Natural killer cell (primary cell): ENCODE data around the gene MMP3. TPM values are rescaled to one million over a fixed set of nuclear protein-coding genes. Genes with fewer than 3 reads are reported as not detected.

Experiments
- ATAC-seq, 3 donors: fragments of 150-1000 bp in 2 of 3; fragments of 200-7000 bp in 1 of 3; cut with Tn5 transposase; 1 replicate in 1 of 3; 2 replicates in 2 of 3; pipeline ENCODE4 v1.10.0; 2021; ENCODE audit warnings: mild to moderate bottlenecking in 2 of 3, moderate library complexity in 2 of 3
- DNase-seq, 2 donors: peaks; one replicate each; pipeline versions ENCODE4 v3.0.0 to v3.0.0-alpha.2; 2013 to 2021; ENCODE audit warnings: mixed read lengths in 1 of 2
- H3K27ac ChIP-seq: one replicate; pipeline ENCODE4 v1.5.1; 2013; ENCODE audit warnings: mild to moderate bottlenecking, low read length
- H3K27me3 ChIP-seq: one replicate; pipeline ENCODE4 v1.6.1; 2013; ENCODE audit warnings: low read length; ENCODE audit not compliant: control insufficient read depth, insufficient read depth
- H3K36me3 ChIP-seq: one replicate; pipeline ENCODE4 v1.6.1; 2013; ENCODE audit warnings: low read length; ENCODE audit not compliant: control insufficient read depth, insufficient read depth
- H3K4me1 ChIP-seq: one replicate; pipeline ENCODE4 v1.6.1; 2013; ENCODE audit warnings: low read length; ENCODE audit not compliant: control insufficient read depth, insufficient read depth
- H3K4me3 ChIP-seq: one replicate; pipeline ENCODE4 v1.5.1; 2013; ENCODE audit warnings: low read length
- H3K9me3 ChIP-seq: one replicate; pipeline ENCODE4 v1.6.1; 2013; ENCODE audit warnings: low read length; ENCODE audit not compliant: control insufficient read depth, insufficient read depth
- H3K27ac Mint-ChIP-seq, 2 donors: one replicate each; pipeline ENCODE4 v1.8.0; 2022; ENCODE audit warnings: mild to moderate bottlenecking in 2 of 2, mixed read lengths in 2 of 2, moderate library complexity in 1 of 2
- H3K27me3 Mint-ChIP-seq, 2 donors: one replicate each; pipeline ENCODE4 v1.8.0; 2022; ENCODE audit warnings: low read depth in 2 of 2, mixed read lengths in 2 of 2
- H3K36me3 Mint-ChIP-seq: one replicate; pipeline ENCODE4 v1.8.0; 2022; ENCODE audit warnings: mixed read lengths
- H3K4me1 Mint-ChIP-seq, 2 donors: one replicate each; pipeline ENCODE4 v1.8.0; 2022; ENCODE audit warnings: mixed read lengths in 2 of 2
- H3K4me3 Mint-ChIP-seq: one replicate; pipeline ENCODE4 v1.8.0; 2022; ENCODE audit warnings: mild to moderate bottlenecking, moderate library complexity, mixed read lengths
- H3K9me3 Mint-ChIP-seq, 2 donors: one replicate each; pipeline ENCODE4 v1.8.0; 2022; ENCODE audit warnings: mixed read lengths in 2 of 2
- WGBS: methylation state at CpG from one replicate; pipeline ENCODE4 v1.1.7; 2013; ENCODE audit warnings: missing lambda C conversion rate; ENCODE audit not compliant: insufficient coverage; 5-methylcytosine and 5-hydroxymethylcytosine counted together
- intact Hi-C: fragments of 100-400 bp; cut with micrococcal nuclease; formaldehyde crosslinking; loops from one replicate; pipeline ENCODE4 v1.14.2; 2022
- total RNA-seq, 4 donors: library from RNA; stranded (reverse); fragments of 120-200 nt in 1 of 4; gene quantifications; one replicate each; pipeline versions ENCODE4 v1.2.3 to v1.2.4, GENCODE V29; 2013 to 2022
- TF ChIP-seq, protein P1 (sequence below): fragments of 200-600 bp; IDR thresholded peaks from one replicate; pipeline ENCODE4 v1.8.0; 2022; ENCODE audit warnings: antibody characterized with exemption

The MMP3 gene
- total RNA-seq, 3 donors from 2014 or later (not counting 1 experiment from before 2014, with no cell fraction given): not detected

DNA sequence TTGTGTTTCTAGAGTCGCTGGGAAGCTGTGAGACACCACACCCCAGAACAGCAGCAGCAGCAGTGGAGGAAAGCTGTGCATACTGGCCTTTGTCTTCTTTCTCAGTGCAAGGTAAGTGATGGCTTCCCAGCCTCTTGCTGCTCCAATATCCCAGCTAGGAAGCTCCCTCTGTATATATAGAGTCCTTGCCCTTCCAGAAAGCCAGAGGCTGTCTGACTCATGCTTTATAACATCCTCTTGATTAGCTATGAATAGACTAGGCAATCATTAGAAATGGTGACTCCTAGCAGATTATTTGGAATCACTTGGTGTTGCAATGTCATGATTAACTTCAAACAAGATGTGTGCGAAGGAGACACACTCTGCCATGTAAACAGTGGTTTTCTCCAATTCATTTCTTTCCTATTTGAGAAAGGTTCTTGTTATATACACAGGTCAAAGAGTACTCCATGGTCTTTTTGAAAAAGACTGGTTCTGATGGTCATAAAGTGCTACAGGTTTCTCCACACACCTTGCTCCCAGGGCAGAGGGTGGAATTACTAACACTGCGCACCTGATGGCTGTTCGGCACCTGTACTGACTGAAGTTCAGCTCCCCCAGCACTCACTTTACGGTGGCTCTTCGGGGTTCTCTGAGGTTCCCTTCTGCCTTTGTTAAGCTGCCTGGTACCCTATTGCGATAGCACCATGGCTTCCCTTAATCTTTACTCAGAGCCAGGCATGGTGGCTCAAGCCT, 45.2 kb downstream of the MMP3 start, which contains the start of gene MMP1:
MMP1 (minus strand) TSS at position 149 of the 735 bp plus-strand sequence; CDS start at position 81, 68 bp downstream.
- no peaks in the 10 kb centered on the region for H3K9me3 ChIP-seq
- TF ChIP-seq, protein P1, sequence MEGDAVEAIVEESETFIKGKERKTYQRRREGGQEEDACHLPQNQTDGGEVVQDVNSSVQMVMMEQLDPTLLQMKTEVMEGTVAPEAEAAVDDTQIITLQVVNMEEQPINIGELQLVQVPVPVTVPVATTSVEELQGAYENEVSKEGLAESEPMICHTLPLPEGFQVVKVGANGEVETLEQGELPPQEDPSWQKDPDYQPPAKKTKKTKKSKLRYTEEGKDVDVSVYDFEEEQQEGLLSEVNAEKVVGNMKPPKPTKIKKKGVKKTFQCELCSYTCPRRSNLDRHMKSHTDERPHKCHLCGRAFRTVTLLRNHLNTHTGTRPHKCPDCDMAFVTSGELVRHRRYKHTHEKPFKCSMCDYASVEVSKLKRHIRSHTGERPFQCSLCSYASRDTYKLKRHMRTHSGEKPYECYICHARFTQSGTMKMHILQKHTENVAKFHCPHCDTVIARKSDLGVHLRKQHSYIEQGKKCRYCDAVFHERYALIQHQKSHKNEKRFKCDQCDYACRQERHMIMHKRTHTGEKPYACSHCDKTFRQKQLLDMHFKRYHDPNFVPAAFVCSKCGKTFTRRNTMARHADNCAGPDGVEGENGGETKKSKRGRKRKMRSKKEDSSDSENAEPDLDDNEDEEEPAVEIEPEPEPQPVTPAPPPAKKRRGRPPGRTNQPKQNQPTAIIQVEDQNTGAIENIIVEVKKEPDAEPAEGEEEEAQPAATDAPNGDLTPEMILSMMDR: no peak
- Mint-ChIP-seq H3K9me3 (no peaks in the 10 kb centered on the region), H3K36me3 (no peaks in the 10 kb centered on the region), H3K4me3 (no peak within 1 kb of the TSS), H3K4me1 (no peaks in the 10 kb centered on the region), H3K27ac (no peak within 1 kb of the TSS), H3K27me3 (no peaks in the 10 kb centered on the region)
- no peak for ATAC-seq
- intact Hi-C loops: no loop called here
- H3K4me3 ChIP-seq: no peak within 1 kb of the TSS
- no peak for DNase-seq
- no peaks in the 10 kb centered on the region for H3K27me3 ChIP-seq
- no peaks in the 10 kb centered on the region for H3K4me1 ChIP-seq
- WGBS: 92% methylated on average over 6 of the region's 7 CpGs
- no peaks in the 10 kb centered on the region for H3K36me3 ChIP-seq
- no peak within 1 kb of the TSS for H3K27ac ChIP-seq

DNA sequence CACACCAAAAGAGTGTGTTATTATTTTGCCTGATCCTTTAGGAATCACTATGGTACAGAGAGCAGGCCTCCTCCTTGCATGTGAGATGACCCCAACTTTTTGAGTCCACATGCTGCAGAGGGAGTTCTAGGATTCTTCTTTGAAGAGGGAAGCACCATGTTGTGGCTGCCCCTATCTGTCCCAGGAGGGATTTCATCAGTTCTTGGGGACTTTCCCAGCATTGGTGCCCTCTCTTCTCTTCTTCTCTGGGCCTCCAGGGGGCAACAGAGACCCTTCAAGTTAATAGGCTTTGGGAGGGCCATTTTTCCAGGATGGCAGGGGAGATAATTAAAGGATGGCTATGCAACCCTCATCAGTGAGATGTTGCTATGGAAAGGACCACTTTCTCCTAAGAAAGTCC, 49.0 kb downstream of the MMP3 start:
- Mint-ChIP-seq H3K4me1 (no peaks in the 10 kb centered on the region), H3K27me3 (no peaks in the 10 kb centered on the region), H3K27ac (no peak overlapping the region), H3K4me3 (no peak overlapping the region), H3K36me3 (no peaks in the 10 kb centered on the region), H3K9me3 (no peaks in the 10 kb centered on the region)
- Histone ChIP-seq H3K27me3 (no peaks in the 10 kb centered on the region), H3K36me3 (no peaks in the 10 kb centered on the region), H3K4me1 (no peaks in the 10 kb centered on the region), H3K9me3 (no peaks in the 10 kb centered on the region), H3K4me3 (no peak overlapping the region), H3K27ac (no peak overlapping the region)
- DNase-seq (no peak), ATAC-seq (no peak)
- intact Hi-C loops: no loop called here
- TF ChIP-seq, protein P1: no peak

DNA sequence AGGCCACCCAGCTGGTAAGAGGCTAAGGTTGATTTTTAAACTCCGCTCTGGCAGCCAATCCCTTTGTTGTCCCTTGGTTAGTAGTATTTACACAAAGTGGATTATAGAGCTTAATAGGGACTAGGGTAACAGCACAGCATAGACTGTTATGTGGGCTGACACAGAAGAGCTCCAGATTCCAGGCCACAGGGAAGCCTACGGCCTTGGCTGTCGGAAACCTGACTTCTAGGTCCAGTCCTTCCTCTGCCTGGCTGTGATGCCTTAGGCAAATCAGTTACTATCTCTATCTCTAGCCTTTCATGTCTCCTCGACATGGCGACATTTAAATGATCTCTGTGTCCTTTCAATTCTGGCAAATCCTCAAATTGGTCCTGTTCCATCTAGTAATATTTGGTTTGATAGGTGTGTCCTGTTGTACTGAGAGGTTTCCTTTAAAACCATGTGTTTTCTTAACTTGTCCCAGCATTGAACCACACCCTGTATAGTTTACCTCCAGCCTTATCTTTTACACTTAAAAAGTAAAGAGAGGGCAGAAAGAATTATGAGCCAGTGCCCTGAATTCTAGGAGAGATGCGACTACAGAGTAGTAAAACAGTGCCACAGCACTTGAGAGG, 49.6 kb downstream of the MMP3 start:
- DNase-seq: no peak
- 87% methylated on average over 6 of the region's 6 CpGs for WGBS
- H3K4me3 Mint-ChIP-seq: no peak overlapping the region
- H3K27me3 Mint-ChIP-seq: no peaks in the 10 kb centered on the region
- no peaks in the 10 kb centered on the region for H3K9me3 Mint-ChIP-seq
- no peak overlapping the region for H3K27ac Mint-ChIP-seq
- ATAC-seq: no peak
- Histone ChIP-seq H3K27me3 (no peaks in the 10 kb centered on the region), H3K4me1 (no peaks in the 10 kb centered on the region), H3K4me3 (no peak overlapping the region), H3K9me3 (no peaks in the 10 kb centered on the region), H3K36me3 (no peaks in the 10 kb centered on the region), H3K27ac (no peak overlapping the region)
- intact Hi-C loops: no loop called here
- H3K4me1 Mint-ChIP-seq: no peaks in the 10 kb centered on the region
- TF ChIP-seq, protein P1: no peak
- no peaks in the 10 kb centered on the region for H3K36me3 Mint-ChIP-seq
